GM12875 (cell line): ENCODE results near the gene COL9A2.
A peak's percentile ranks its signal among the peaks of the same experiment; 100 is the strongest.

ENCODE experiments used
- H3K4me3 ChIP-seq: one replicate; pipeline ENCODE4 v1.5.1; 2011; ENCODE audit warnings: low read depth, low read length, control low read depth
- CTCF ChIP-seq: IDR thresholded peaks from 2 replicates; pipeline ENCODE4 v1.5.1; 2011; ENCODE audit warnings: low read depth, mild to moderate bottlenecking, control low read depth, inconsistent platforms, low read length, moderate library complexity, borderline replicate concordance; ENCODE audit not compliant: insufficient read depth

The COL9A2 gene

GRCh38 chr1:40318476-40318875 lies 1.4 kb upstream of the COL9A2 start:
- no peak for TF ChIP-seq CTCF
- no peak overlapping the region for H3K4me3 ChIP-seq

- no peak for TF ChIP-seq CTCF
- H3K4me3 ChIP-seq = peak overlapping the region; percentile 8
Measured at GRCh38 chr1:40317394-40318074, 448 bp upstream of the COL9A2 start.

GRCh38 chr1:40315795-40316594 lies 1.1 kb downstream of the COL9A2 start:
- TF ChIP-seq CTCF = no peak
- H3K4me3 ChIP-seq = peak overlapping the region; percentile 48

GRCh38 chr1:40315239-40315794 lies 1.8 kb downstream of the COL9A2 start:
- peak overlapping the region; percentile 44 for H3K4me3 ChIP-seq
- TF ChIP-seq CTCF = peak; percentile 96

GRCh38 chr1:40314721-40315238 lies 2.3 kb downstream of the COL9A2 start:
- no peak for TF ChIP-seq CTCF
- peak overlapping the region; percentile 44 for H3K4me3 ChIP-seq

GRCh38 chr1:40313958-40314720 lies 2.9 kb downstream of the COL9A2 start:
- H3K4me3 ChIP-seq = peak overlapping the region; percentile 44
- TF ChIP-seq CTCF = no peak
